ENCODE measurements around the gene PROM1.

The PROM1 gene

DNA sequence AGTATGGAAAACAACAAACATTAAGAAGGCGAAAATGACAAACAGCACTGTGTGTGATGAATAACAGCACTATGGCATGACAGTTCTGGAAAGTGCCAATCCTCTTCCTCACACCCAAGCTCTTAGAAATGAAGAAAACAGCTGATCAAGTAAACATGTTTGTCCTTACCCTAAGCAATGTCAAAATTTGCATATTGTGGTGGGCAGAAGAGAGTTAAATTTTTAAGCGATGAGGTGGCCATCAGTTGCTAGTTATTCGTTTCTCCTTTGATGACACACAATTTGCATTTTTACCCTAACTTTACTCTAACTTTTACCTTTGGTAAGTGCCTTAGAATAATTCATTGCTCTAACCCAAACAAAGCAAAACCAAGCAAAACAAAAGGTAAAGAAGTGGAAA is 8.8 kb downstream of the PROM1 start:
- Histone ChIP-seq H3K27me3 (ENCODE audit: insufficient read depth, low read length, poor library complexity) (peaks cover 30% of the 10 kb centered on the region), H3K27ac (ENCODE audit: low read length) (no peak overlapping the region), H3K36me3 (ENCODE audit: insufficient read depth, low read length) (no peaks in the 10 kb centered on the region), H3K9ac (ENCODE audit: low read depth, low read length) (no peak overlapping the region), H3K4me2 (ENCODE audit: insufficient read depth, low read length) (no peak overlapping the region), H3K4me3 (ENCODE audit: low read depth in 1 of 2, low read length in 2 of 2) (no peak overlapping the region), H2AFZ (ENCODE audit: low read depth, low read length) (no peak overlapping the region), H4K20me1 (ENCODE audit: insufficient read depth, low read length) (no peaks in the 10 kb centered on the region), H3K79me2 (ENCODE audit: insufficient read depth, low read length) (no peaks in the 10 kb centered on the region), H3K4me1 (ENCODE audit: insufficient read depth, low read length) (no peaks in the 10 kb centered on the region), H3K9me3 (ENCODE audit: insufficient read depth, low read length, severe bottlenecking) (no peaks in the 10 kb centered on the region)
- no peak for DNase-seq
- TF ChIP-seq, protein P1, sequence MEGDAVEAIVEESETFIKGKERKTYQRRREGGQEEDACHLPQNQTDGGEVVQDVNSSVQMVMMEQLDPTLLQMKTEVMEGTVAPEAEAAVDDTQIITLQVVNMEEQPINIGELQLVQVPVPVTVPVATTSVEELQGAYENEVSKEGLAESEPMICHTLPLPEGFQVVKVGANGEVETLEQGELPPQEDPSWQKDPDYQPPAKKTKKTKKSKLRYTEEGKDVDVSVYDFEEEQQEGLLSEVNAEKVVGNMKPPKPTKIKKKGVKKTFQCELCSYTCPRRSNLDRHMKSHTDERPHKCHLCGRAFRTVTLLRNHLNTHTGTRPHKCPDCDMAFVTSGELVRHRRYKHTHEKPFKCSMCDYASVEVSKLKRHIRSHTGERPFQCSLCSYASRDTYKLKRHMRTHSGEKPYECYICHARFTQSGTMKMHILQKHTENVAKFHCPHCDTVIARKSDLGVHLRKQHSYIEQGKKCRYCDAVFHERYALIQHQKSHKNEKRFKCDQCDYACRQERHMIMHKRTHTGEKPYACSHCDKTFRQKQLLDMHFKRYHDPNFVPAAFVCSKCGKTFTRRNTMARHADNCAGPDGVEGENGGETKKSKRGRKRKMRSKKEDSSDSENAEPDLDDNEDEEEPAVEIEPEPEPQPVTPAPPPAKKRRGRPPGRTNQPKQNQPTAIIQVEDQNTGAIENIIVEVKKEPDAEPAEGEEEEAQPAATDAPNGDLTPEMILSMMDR (IDR thresholded peaks at IDR 0.05; ENCODE audit: borderline replicate concordance, extremely low read depth, low read length, poor library complexity, severe bottlenecking): no peak
- TF ChIP-seq EZH2 (IDR thresholded peaks at IDR 0.05; ENCODE audit: borderline replicate concordance, low read depth, low read length, severe bottlenecking): no peak
- no peak for ATAC-seq (ENCODE audit: insufficient read depth, low read depth)

DNA sequence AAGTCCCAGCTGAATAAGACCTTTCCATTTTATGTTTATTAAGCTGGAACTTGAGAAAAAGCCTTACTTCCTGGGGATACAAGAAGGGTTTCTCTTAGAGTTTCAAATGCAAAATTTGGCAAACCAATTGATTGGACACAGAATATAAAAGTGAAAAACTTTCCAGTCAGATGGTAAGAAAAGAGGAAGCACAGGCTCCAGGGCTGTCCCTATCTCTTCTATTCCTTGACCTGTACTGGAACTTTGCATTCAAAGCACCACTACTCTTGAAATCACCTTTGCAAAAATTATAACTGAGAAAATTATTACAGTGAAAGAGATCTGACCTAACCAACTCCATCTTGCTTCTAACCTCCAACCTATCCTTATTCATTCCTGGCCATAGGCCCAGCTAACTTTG is 11.7 kb downstream of the PROM1 start:
- DNase-seq (no peak), ATAC-seq (ENCODE audit: insufficient read depth, low read depth) (no peak)
- Histone ChIP-seq H3K36me3 (ENCODE audit: insufficient read depth, low read length) (no peaks in the 10 kb centered on the region), H3K27ac (ENCODE audit: low read length) (no peak overlapping the region), H3K9me3 (ENCODE audit: insufficient read depth, low read length, severe bottlenecking) (no peaks in the 10 kb centered on the region), H3K4me2 (ENCODE audit: insufficient read depth, low read length) (no peak overlapping the region), H3K9ac (ENCODE audit: low read depth, low read length) (no peak overlapping the region), H3K27me3 (ENCODE audit: insufficient read depth, low read length, poor library complexity) (peaks cover 25% of the 10 kb centered on the region), H3K4me1 (ENCODE audit: insufficient read depth, low read length) (no peaks in the 10 kb centered on the region), H3K79me2 (ENCODE audit: insufficient read depth, low read length) (no peaks in the 10 kb centered on the region), H2AFZ (ENCODE audit: low read depth, low read length) (no peak overlapping the region), H4K20me1 (ENCODE audit: insufficient read depth, low read length) (no peaks in the 10 kb centered on the region), H3K4me3 (ENCODE audit: low read depth in 1 of 2, low read length in 2 of 2) (no peak overlapping the region)
- no peak for TF ChIP-seq EZH2 (IDR thresholded peaks at IDR 0.05; ENCODE audit: borderline replicate concordance, low read depth, low read length, severe bottlenecking)
- TF ChIP-seq, protein P1 (IDR thresholded peaks at IDR 0.05; ENCODE audit: borderline replicate concordance, extremely low read depth, low read length, poor library complexity, severe bottlenecking): no peak

DNA sequence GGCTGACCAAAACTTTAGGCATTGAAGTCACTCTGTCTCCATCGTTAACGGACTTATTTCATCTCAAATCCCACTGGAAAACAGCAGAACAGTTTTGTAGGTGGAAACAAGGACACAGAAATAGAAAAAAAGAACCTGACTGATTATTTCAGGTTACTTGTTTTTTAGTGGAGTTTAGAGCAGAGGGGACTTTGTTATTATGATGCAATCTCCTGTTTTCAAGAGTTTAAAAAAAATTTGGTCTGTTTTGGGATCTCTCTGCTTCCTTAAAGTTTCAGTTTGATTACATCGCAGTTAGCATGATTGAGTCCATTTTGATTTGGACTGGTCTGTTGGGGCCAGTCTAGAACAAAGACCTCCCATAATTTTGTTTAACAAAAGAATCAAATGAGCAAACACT is 13.6 kb downstream of the PROM1 start:
- Histone ChIP-seq H4K20me1 (ENCODE audit: insufficient read depth, low read length) (no peaks in the 10 kb centered on the region), H3K4me3 (ENCODE audit: low read depth in 1 of 2, low read length in 2 of 2) (no peak overlapping the region), H3K9ac (ENCODE audit: low read depth, low read length) (no peak overlapping the region), H3K27me3 (ENCODE audit: insufficient read depth, low read length, poor library complexity) (peaks cover 19% of the 10 kb centered on the region), H3K4me1 (ENCODE audit: insufficient read depth, low read length) (no peaks in the 10 kb centered on the region), H3K36me3 (ENCODE audit: insufficient read depth, low read length) (no peaks in the 10 kb centered on the region), H3K27ac (ENCODE audit: low read length) (no peak overlapping the region), H3K9me3 (ENCODE audit: insufficient read depth, low read length, severe bottlenecking) (no peaks in the 10 kb centered on the region), H3K79me2 (ENCODE audit: insufficient read depth, low read length) (no peaks in the 10 kb centered on the region), H2AFZ (ENCODE audit: low read depth, low read length) (no peak overlapping the region), H3K4me2 (ENCODE audit: insufficient read depth, low read length) (no peak overlapping the region)
- DNase-seq: no peak
- TF ChIP-seq, protein P1 (IDR thresholded peaks at IDR 0.05; ENCODE audit: borderline replicate concordance, extremely low read depth, low read length, poor library complexity, severe bottlenecking): no peak
- TF ChIP-seq EZH2 (IDR thresholded peaks at IDR 0.05; ENCODE audit: borderline replicate concordance, low read depth, low read length, severe bottlenecking): no peak
- no peak for ATAC-seq (ENCODE audit: insufficient read depth, low read depth)

DNA sequence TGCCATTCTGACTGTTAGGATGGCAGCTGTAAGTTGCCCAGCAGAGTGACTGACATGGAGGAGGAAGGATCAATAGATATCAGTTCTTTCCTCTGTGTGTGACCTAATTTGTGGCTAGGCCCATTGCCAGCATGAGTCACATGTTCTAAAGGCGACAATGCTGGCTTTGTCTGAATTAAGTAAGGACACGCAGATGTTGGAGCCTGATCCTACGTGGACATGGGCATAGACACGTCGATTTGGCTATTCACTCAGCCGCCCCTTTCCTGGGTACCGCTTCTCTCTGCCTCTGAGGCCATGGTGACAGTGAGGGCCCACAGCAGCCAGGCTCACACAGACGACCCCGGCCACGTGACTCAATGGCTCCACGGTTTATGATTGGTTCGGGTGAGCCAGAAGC is 16.3 kb downstream of the PROM1 start:
- Histone ChIP-seq H3K4me3 (ENCODE audit: low read depth in 1 of 2, low read length in 2 of 2) (no peak overlapping the region), H4K20me1 (ENCODE audit: insufficient read depth, low read length) (no peaks in the 10 kb centered on the region), H3K9ac (ENCODE audit: low read depth, low read length) (no peak overlapping the region), H3K36me3 (ENCODE audit: insufficient read depth, low read length) (no peaks in the 10 kb centered on the region), H3K79me2 (ENCODE audit: insufficient read depth, low read length) (no peaks in the 10 kb centered on the region), H2AFZ (ENCODE audit: low read depth, low read length) (no peak overlapping the region), H3K27ac (ENCODE audit: low read length) (no peak overlapping the region), H3K9me3 (ENCODE audit: insufficient read depth, low read length, severe bottlenecking) (no peaks in the 10 kb centered on the region), H3K4me1 (ENCODE audit: insufficient read depth, low read length) (no peaks in the 10 kb centered on the region), H3K27me3 (ENCODE audit: insufficient read depth, low read length, poor library complexity) (peaks cover 11% of the 10 kb centered on the region), H3K4me2 (ENCODE audit: insufficient read depth, low read length) (no peak overlapping the region)
- ATAC-seq (ENCODE audit: insufficient read depth, low read depth): no peak
- DNase-seq: no peak
- TF ChIP-seq EZH2 (IDR thresholded peaks at IDR 0.05; ENCODE audit: borderline replicate concordance, low read depth, low read length, severe bottlenecking): no peak
- TF ChIP-seq, protein P1 (IDR thresholded peaks at IDR 0.05; ENCODE audit: borderline replicate concordance, extremely low read depth, low read length, poor library complexity, severe bottlenecking): no peak

All from DND-41 (cell line).